ENCODE data around the gene ZWINT.

ZWINT gene, protein sequence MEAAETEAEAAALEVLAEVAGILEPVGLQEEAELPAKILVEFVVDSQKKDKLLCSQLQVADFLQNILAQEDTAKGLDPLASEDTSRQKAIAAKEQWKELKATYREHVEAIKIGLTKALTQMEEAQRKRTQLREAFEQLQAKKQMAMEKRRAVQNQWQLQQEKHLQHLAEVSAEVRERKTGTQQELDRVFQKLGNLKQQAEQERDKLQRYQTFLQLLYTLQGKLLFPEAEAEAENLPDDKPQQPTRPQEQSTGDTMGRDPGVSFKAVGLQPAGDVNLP

DNA sequence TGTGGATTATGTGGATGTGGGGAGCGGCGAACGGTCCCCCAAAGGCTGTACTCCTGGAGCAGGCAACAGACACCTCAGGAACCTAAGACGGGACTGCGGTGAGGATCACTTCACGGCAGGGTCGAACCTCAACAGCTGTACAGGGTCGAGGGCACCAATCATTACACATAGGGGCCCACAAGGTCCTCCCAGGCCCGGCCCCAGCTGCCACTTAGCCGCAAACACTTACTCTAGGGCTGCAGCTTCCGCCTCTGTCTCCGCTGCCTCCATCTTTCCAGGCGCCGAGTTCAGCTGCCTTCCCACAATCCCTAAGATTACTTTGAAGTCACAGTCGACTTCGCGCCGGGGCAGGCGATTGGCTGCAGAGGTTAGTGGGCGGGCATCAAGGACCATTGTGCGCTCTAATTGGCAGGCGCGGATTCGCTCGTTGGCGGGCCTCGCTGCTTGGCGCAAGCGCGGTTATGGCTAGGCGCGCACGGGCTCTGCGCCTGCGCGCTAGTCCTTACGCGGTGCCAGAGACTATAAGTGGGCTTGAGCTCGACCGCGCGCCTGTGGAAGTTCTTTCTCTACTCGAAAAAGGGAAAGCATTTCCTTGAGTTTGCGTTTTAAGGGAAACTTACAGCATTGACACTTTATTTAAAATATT is at the start of gene ZWINT:
ZWINT (minus strand) TSS at position 293 of the 646 bp plus-strand sequence; CDS start at position 270, 23 bp downstream.
- peak; percentile 97 for FAIRE-seq

DNA sequence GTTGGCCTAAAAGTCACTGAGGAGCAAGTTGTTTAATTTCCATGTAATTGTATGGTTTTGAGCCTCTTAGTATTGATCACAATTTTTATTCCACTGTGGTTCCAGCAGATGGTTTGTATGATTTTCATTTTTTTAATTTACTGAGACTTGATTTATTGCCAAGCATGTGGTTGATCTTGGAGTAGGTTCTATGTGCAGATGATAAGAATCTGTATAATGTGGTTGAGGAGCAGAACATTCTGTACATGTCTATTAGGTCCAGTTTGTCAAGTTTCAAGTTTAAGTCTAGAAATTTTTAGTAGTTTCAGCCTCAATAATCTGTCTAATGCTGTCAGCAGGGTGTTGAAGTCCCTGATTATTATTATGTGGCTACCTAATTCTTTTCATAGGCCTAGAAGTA is 22.7 kb upstream of the ZWINT start:
- no peak for FAIRE-seq

DNA sequence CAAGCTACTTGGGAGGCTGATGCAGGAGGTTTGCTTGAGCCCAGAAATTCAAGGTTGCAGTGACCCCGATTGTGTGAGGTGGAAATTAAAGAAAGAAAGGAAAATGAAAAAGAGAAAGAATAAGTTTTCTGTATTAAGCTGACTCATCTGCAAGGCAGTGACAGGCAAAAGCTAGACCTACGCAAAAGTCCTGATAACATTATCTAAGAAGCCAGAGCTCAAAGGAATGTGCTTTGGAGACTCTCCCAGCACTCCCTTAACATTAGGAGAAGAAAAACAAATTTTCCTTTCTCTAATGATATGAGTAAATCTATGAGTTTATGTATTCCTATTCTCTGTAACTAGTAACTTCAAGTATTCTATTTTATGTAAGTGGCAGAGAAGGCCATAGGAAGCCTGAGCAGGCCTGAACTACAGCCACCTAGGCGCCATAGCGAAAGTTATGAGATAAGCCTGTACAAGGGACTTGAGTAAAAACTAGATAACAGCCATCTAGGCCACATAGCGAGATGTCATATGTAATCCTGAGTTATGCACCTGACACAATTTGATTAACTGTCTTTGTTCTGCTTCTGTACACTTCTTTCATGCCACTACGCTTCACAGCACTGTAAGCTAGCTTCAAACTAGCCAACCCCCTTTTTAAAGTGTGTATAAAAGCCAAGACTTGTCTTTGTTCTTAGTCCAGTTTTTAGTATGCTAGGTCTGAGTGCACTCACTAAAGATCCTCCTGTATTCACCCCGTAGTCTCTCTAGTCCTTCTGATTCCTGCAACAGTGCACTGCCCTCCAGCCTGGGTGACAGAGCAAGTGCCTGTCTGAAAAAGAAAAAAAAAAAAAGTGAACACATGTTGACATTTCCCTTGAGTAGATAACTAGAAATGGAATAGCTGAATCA is 9.4 kb upstream of the ZWINT start:
- no peak for FAIRE-seq

DNA sequence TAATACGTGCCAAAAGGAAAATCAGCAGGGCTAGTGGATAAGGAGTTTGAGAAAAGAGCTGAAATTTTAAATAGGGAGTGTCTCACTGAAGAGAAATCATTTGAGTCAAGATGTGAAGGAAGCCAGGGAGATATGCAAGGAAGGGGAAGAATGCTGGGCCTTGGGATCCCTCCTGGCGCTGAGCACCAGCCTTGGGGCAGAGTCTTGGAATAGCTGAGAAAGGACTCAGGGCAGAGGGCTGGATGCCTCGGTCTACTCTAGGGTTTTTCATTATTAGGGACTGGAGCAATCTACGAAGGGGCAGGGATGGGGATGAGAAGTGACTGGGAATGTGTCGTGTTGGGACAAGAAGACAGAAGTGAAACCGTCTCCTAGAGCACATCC is 484 bp downstream of the ZWINT start:
- FAIRE-seq = no peak

DNA sequence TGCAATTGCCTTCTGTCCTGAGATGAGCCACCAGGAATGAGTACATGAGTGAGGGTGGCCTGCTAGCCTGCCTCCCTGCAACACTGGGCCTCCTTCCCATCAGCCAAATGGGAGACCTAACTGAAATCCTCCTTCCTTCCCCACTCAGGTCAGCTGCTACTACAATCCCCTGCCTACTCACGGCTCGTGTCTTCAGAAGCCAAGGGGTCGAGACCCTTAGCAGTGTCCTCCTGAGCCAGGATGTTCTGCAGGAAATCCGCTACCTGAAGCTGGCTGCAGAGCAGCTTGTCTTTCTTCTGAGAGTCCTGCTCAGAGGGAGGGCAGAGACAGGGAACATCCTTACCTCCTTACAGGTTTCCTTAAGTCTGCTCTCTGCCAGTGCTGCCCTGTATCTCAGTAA is 1.2 kb downstream of the ZWINT start:
- FAIRE-seq = no peak

DNA sequence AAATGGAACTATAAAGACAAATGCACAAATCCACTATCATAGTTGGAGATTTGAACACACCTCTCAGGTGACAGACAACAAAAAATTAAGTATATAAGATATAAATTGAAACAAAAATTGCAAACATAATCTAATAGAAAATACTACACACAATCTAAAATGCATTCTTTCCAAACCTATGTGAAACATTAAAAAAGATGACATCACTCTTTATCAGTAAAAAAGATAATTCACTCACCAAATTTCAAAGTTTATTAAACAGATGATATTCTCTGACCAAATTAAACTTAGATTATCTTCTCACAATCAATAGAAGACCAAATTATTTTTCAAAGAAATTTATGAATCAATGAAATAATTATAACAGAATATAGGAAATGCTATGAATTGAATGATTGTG is 4.0 kb downstream of the ZWINT start:
- no peak for FAIRE-seq

DNA sequence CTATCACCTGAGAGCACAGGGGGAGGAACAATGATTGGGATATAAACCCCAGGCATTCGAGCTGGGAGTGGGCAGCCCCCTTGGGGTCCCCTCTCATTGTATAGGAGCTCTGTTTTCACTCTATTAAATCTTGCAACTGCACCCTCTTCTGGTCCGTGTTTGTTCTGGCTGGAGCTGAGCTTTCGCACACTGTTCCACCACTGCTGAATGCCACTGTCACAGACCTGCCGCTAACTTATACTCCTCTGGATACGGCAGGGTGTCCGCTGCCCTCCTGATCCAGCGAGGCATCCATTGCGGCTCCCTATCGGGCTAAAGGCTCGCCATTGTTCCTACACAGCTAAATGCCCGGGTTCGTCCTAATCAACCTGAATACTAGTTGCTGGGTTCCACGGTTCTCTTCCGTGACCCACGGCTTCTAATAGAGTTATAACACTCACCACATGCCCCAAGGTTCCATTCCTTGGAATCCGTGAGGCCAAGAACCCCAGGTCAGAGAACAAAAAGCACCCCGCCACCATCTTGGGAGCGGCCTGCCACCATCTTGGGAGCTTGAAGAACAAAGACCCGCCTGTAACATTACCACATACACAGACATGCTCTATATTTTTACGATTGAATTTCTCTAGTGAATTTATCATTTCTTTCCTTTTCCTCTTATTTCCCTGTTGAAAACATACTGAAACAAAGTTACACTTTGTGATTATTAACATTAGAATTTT is 9.0 kb downstream of the ZWINT start:
- FAIRE-seq = no peak

DNA sequence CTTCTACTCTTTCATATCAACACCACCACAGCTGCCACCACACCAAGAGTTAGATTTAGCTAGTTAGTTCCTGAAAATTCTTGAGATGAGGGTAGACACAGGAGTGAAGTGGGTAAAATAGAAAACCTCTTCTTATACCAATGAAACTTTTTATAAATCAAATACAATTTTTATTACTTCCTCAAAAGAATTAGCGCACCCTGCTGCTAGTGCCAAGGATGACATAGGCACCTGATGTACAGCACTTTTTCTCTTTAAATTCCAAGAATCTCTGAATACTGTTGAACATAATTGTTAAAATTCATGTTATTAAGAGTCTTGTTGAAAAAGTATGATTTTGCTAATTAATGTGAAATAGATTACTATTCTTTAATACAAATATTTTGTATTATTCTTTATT is 11.4 kb downstream of the ZWINT start:
- FAIRE-seq = no peak

DNA sequence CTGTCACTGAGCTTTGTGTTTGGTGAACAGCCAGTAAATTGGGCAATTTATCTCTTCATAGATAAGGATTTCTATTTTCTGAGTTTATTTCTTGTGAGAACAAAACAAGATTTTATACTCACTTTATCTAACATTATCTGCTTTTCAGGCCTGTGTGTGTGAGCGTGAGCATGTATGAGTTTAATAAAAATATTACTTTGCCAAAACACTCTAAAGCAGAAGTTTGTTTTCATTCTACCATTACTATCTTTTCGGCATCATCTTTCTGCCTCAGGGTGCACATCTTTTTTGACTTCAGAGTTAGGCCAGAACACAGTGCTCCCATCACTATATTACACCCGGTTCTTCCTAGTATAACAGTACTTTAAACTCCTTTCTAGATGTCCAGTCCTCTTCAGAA is 13.0 kb downstream of the ZWINT start:
- no peak for FAIRE-seq

DNA sequence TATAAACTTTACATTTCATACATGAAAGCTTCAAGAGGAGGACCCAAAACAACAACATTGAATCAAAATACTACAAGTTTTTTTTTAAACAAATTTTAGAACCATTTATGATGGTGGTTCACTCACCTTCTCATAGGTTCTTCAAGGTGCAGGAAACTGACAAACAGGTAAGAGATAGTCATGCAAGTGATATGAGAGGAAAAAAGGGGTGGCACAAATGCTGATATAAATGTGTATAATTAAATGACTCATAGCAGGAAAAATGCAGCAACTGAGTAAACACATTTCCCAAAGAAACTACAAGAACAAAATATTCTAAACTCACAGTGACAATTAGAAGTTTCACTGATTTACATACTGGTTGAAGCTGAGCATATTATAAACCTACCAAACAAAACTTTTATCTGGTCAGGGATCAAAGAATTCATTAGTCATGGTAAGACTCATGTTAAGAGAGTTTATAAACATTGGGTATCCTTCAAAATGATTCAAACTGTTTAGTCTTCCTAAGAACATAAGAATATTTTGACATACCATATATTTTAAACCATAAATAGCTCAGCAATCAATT is 14.1 kb downstream of the ZWINT start:
- peak; percentile 76 for FAIRE-seq

DNA sequence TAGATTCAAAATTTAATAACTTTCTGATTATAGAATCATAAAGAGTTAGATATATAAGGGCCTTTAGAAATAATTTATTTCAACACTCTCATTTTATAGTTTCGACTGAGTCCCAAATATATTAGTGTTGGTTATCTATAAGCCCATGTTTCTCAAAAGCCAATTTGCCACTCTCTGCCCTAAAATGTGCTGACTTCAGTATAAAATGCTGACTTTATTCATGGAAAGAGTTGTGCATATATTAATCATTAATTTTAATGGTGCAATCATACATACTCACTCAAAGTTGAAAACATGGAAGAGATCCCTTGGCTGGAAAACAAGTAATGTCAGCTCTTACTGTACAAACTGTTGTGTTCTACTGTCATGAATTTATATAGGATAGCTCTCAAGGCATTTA is 19.4 kb downstream of the ZWINT start:
- FAIRE-seq = no peak

DNA sequence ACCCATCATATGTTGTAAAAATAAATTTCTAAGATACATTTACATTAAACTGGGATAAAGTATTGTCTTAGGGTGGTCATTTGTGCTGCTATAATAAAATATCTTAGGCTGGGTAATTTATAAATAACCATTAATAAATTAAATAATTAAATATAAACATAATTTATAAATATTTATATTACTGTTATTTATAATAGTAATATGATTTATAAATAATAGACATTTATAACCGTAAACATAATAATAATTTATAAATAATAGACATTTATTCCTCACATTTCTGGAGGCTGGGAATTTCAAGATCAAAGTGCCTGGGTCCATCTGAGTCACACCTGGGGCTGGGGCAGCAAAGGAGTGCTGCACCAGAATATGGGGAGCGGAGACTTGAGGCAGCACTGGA is 31.1 kb downstream of the ZWINT start:
- no peak for FAIRE-seq

DNA sequence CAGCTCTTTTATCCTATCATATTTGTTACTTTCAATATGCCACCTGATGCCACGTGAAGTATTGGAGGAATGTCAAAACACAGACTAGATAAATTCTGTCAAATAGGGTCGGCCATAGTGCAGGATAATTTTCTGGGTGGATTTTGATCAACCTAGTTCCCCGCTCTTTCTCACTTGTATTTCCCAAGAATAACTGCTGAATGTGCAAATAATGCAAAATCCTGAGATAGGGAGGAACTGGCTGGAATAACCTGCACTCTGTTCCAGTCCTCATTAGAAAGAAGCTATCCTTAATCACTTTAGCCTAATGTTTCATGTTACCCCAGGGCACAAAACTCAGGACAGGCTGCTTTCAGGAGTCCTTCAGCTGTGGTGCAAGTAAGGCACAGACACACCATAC is 33.9 kb downstream of the ZWINT start:
- FAIRE-seq = no peak

DNA sequence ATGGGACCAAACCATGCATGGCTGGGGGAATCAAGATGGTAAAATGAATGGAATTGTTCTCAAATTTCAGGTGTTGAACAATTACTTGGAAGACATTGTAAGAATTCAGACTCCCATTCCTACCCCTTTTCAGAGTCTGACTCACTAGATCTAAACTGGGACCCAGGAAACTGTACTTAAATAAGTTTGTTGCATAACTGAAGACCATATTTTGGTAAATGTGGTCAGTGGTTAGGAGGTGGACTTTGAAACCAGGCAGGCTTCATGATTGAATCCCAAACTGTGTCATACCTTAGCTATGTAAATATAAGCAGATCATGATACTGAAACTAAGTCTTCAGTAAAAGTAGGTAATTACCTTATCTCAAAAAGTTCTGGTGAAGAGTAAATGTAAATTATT is 41.7 kb downstream of the ZWINT start:
- no peak for FAIRE-seq

DNA sequence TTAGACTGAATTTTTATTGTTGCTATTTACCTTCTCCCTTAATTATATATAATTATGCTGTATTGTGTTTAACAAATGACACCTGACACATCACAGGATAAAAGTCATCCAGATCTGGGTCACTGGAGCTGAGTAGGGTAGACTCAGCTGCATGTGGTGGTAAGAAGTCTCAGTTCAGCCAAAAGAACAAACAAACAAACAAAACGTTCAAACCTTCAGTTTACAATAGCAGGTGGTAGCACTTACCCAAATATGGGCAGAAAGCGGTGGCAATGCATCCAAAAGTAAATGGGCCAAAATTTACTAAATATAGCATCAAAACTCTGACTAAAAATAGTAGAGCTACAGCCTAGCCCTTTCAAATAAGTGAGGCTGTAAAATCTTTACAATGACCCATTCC is 42.2 kb downstream of the ZWINT start:
- no peak for FAIRE-seq

DNA sequence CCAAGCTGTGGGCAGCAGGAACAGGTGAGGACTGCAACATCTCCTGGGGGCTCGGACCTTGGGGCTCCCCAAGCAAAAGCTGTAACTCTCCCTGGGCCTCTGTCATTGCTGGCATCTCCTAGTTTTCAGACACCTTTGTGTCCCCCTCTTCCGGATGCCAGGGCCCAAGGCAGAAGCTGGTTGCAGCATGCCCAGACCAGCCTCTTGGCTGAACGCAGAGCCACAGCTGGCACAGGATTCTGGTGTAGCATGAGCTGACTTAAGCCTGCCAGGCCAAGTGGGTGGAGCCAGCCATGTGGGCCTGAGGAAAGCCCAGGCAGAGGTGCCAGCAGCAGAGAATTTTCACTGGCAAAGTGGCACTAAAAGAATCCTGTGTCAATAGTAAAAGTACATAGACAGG is 43.5 kb downstream of the ZWINT start:
- no peak for FAIRE-seq

DNA sequence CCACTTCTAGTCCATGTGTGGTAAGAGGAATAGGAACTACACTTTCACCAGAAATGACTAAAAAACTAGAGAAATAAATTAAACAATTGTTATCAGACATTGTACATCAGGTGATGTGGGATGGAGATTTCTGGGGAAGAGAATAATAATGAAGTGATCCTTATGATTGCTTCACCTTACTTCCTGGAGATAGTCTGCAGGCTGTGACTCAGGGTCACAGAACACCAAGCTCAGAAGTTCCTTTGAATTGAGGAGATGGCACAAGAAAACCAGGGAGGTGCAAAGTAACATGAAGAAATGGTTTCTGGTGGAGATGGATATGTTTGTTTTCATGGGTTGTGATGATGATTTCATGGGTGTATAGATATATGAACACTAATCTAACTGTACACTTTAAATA is 44.5 kb downstream of the ZWINT start:
- no peak for FAIRE-seq
